SH-SY5Y (cell line): ENCODE measurements around the gene CERCAM.

Experiments
- GATA2 ChIP-seq: IDR thresholded peaks from 2 replicates; pipeline ENCODE4 v1.6.1; 2011; ENCODE audit warnings: mild to moderate bottlenecking, low read depth, low read length
- GATA3 ChIP-seq: IDR thresholded peaks from 2 replicates; pipeline ENCODE4 v1.6.1; 2011; ENCODE audit warnings: low read depth, mild to moderate bottlenecking, low read length, moderate library complexity

GRCh38 chr9:128419061-128419925 is 1.4 kb upstream of the CERCAM start:
- TF ChIP-seq GATA3 (no peak), GATA2 (no peak)
